ENCODE results near the gene THNSL1. TPM values are rescaled to one million over a fixed set of nuclear protein-coding genes. Genes with fewer than 3 reads are reported as not detected.

Gene THNSL1
- total RNA-seq, 1 experiment from 2014 or later = 7.6 TPM

DNA sequence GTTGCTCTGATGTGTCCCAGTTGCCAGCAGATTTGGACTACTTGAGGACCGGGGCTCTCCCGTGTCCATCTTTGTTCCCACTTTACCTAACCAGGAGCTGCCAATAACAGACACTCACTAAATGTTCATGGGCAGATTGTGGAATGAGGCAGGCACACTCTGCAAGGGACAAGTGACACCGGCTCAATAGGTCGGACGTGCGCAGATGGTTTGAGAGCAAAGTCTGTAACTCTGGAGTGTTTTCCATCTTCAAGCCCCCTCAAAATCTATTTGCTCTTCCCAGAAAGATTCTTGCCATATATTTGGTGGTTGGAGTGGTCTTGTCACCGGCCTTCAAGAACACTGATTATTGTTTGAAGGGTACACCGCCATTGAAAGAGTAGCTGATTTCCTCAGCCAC lies 47.2 kb downstream of the THNSL1 start:
- peaks cover 4% of the 10 kb centered on the region for H3K36me3 Mint-ChIP-seq (ENCODE audit: insufficient read depth, unreplicated experiment)
- peaks cover 55% of the 10 kb centered on the region for H3K4me1 Mint-ChIP-seq (ENCODE audit: insufficient read depth, unreplicated experiment)

DNA sequence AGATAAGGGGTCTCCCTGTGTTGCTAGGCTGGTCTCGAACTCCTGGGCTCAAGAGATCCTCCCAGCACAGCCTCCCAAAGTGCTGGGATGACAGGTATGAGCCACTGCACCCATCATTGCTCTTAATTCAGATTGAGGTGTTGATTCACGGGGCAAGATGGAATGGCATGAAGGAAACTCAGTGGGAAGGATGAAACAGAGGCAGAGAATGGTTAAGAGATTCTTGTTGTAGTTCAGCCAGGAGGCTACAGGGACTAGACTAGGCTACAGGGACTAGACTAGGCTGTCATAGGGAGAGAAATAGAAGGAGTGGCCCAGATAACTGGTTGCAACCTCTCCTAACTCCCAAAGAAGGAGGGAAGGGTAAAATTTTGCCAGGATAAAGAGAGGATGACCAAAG lies 48.0 kb downstream of the THNSL1 start:
- H3K4me3 Mint-ChIP-seq (ENCODE audit: unreplicated experiment) = no peak overlapping the region
- H3K4me1 Mint-ChIP-seq (ENCODE audit: insufficient read depth, unreplicated experiment) = peaks cover 54% of the 10 kb centered on the region
- ChIA-PET POLR2A (interaction anchor here (0.6 kb wide), 1 partner anchor 342 kb away, joined by 3 read pairs; no protein-coding TSS in a partner anchor), CTCF (interaction anchor here (0.6 to 11.9 kb wide), 4 partner anchors 8 to 447 kb away, joined by 3 to 111 read pairs (median 5); no protein-coding TSS in a partner anchor)
- DNase-seq (ENCODE audit: unreplicated experiment) = no peak
- no TSS peak for BruUV-seq (replicated peaks)
- no peak overlapping the region for H3K27ac Mint-ChIP-seq (ENCODE audit: low read depth, unreplicated experiment)
- intact Hi-C loops (cut with micrococcal nuclease) = loop anchor here (5.0 kb wide), 1 partner anchor 342 kb away; the partner anchor contains the start of gene ARHGAP21
- H3K9me3 Mint-ChIP-seq (ENCODE audit: unreplicated experiment) = no peaks in the 10 kb centered on the region
- TF ChIP-seq, protein P1, sequence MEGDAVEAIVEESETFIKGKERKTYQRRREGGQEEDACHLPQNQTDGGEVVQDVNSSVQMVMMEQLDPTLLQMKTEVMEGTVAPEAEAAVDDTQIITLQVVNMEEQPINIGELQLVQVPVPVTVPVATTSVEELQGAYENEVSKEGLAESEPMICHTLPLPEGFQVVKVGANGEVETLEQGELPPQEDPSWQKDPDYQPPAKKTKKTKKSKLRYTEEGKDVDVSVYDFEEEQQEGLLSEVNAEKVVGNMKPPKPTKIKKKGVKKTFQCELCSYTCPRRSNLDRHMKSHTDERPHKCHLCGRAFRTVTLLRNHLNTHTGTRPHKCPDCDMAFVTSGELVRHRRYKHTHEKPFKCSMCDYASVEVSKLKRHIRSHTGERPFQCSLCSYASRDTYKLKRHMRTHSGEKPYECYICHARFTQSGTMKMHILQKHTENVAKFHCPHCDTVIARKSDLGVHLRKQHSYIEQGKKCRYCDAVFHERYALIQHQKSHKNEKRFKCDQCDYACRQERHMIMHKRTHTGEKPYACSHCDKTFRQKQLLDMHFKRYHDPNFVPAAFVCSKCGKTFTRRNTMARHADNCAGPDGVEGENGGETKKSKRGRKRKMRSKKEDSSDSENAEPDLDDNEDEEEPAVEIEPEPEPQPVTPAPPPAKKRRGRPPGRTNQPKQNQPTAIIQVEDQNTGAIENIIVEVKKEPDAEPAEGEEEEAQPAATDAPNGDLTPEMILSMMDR (IDR thresholded peaks at IDR 0.05; ENCODE audit: unreplicated experiment) = no peak
- peaks cover 4% of the 10 kb centered on the region for H3K36me3 Mint-ChIP-seq (ENCODE audit: insufficient read depth, unreplicated experiment)
- no peaks in the 10 kb centered on the region for H3K27me3 Mint-ChIP-seq (ENCODE audit: insufficient read depth, unreplicated experiment)

More for the DNA sequence above, 47.2 kb downstream of the THNSL1 start:
- no peak overlapping the region for H3K4me3 Mint-ChIP-seq (ENCODE audit: unreplicated experiment)
- BruUV-seq (replicated peaks) = no TSS peak
- POLR2A ChIA-PET = interaction anchor here (0.9 kb wide), 1 partner anchor 18 kb away, joined by 4 read pairs; no protein-coding TSS in a partner anchor
- CTCF ChIA-PET = interaction anchor here (0.6 to 11.9 kb wide), 4 partner anchors 17 to 446 kb away, joined by 3 to 111 read pairs (median 4); no protein-coding TSS in a partner anchor
- H3K27ac Mint-ChIP-seq (ENCODE audit: low read depth, unreplicated experiment) = peak overlapping the region; percentile 100
- intact Hi-C loops (cut with micrococcal nuclease) = loop anchor here (5.0 kb wide), 1 partner anchor 341 kb away; the partner anchor contains the start of gene ARHGAP21
- DNase-seq (ENCODE audit: unreplicated experiment) = no peak
- TF ChIP-seq, protein P1 (IDR thresholded peaks at IDR 0.05; ENCODE audit: unreplicated experiment) = no peak
- H3K27me3 Mint-ChIP-seq (ENCODE audit: insufficient read depth, unreplicated experiment) = no peaks in the 10 kb centered on the region
- H3K9me3 Mint-ChIP-seq (ENCODE audit: unreplicated experiment) = no peaks in the 10 kb centered on the region

DNA sequence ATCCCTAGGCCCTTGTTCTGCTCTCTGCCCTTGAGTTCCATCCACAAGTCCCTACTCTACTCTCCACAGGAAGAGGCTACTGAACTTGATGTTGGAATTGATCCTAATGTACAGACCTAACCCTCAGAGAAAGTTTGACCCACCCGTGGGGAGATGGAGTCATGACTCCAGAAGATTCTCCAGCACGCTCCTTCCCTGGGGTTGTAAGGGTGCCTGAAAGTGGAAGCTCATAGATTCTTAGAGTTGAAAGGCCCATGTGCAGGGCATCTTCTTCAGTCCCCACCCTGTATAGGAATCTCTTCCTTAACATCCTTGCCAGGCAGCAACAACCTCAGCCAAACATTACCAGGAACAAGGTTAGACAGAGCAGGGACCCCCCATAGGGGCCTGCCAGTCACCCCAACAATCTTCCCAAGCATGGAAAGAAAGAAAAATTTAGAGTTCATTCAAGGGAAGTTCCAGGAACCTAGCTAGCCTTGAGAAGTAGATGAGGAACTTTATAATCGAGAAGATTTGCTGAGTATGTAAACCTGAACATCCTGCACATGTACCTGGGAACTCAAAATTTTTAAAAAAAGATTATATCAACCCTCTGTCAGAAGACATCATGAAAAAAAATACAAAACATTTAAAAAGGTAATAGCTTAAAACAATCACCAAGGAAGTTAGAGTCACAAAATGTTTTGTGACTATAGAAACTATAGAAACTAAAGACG lies 49.5 kb downstream of the THNSL1 start:
- Mint-ChIP-seq H3K27ac (ENCODE audit: low read depth, unreplicated experiment) (peak overlapping the region; percentile 68), H3K9me3 (ENCODE audit: unreplicated experiment) (no peaks in the 10 kb centered on the region), H3K36me3 (ENCODE audit: insufficient read depth, unreplicated experiment) (peaks cover 4% of the 10 kb centered on the region), H3K27me3 (ENCODE audit: insufficient read depth, unreplicated experiment) (no peaks in the 10 kb centered on the region), H3K4me1 (ENCODE audit: insufficient read depth, unreplicated experiment) (peaks cover 41% of the 10 kb centered on the region), H3K4me3 (ENCODE audit: unreplicated experiment) (no peak overlapping the region)
- intact Hi-C loops (cut with micrococcal nuclease) = no loop called here
- BruUV-seq (replicated peaks) = no TSS peak
- TF ChIP-seq, protein P1 (IDR thresholded peaks at IDR 0.05; ENCODE audit: unreplicated experiment) = no peak
- ChIA-PET CTCF (interaction anchor here (0.7 to 11.9 kb wide), 3 partner anchors 9 to 15 kb away, joined by 3 to 111 read pairs (median 3); no protein-coding TSS in a partner anchor), POLR2A (interaction anchor here (0.7 kb wide), 1 partner anchor 39 kb away, joined by 4 read pairs; no protein-coding TSS in a partner anchor)
- DNase-seq (ENCODE audit: unreplicated experiment) = no peak

Data from MCF 10A (cell line).